Psoas muscle (tissue), 8 donors: ENCODE measurements around the gene ADAMTS6. TPM values are rescaled to one million over a fixed set of nuclear protein-coding genes. Genes with fewer than 3 reads are reported as not detected.

Source experiments
- ATAC-seq, 4 donors: fragments of 200-7000 bp; cut with Tn5 transposase; one replicate each; pipeline ENCODE4 v1.9.1; 2020; ENCODE audit warnings: moderate library complexity in 3 of 4, mild to moderate bottlenecking in 2 of 4
- DNase-seq, 2 donors: peaks; one replicate each; pipeline ENCODE4 v3.0.0-alpha.2; 2020
- H3K27ac ChIP-seq: fragments of 200-600 bp; one replicate; pipeline ENCODE4 v1.8.0; 2022
- H3K27me3 ChIP-seq, 3 donors: fragments of 200-600 bp in 1 of 3; one replicate each; pipeline versions ENCODE4 v1.6.1 to v1.8.0; 2013 to 2022; ENCODE audit warnings: low read length in 2 of 3, mild to moderate bottlenecking in 2 of 3, moderate library complexity in 1 of 3; ENCODE audit not compliant: insufficient read depth in 3 of 3
- H3K36me3 ChIP-seq, 2 donors: fragments of 200-600 bp in 1 of 2; one replicate each; pipeline versions ENCODE4 v1.6.1 to v1.8.0; 2013 to 2022; ENCODE audit warnings: low read depth in 1 of 2, mild to moderate bottlenecking in 1 of 2, moderate library complexity in 1 of 2; ENCODE audit not compliant: insufficient read depth in 1 of 2
- H3K4me1 ChIP-seq: fragments of 200-600 bp; one replicate; pipeline ENCODE4 v1.8.0; 2022
- H3K4me3 ChIP-seq: fragments of 200-600 bp; one replicate; pipeline ENCODE4 v1.8.0; 2022; ENCODE audit warnings: mild to moderate bottlenecking
- H3K9me3 ChIP-seq: fragments of 200-600 bp; one replicate; pipeline ENCODE4 v1.8.0; 2022
- CTCF ChIP-seq: fragments of 200-600 bp; IDR thresholded peaks from one replicate; pipeline ENCODE4 v1.8.0; 2022; ENCODE audit warnings: antibody characterized with exemption
- WGBS, 3 donors: extraction: QIAGEN DNeasy Blood & Tissue Kit; methylation state at CpG; one replicate each; pipeline versions ENCODE4 v1.1.6 to v1.1.7; 2013; 5-methylcytosine and 5-hydroxymethylcytosine counted together
- intact Hi-C, 2 donors: fragments of 100-400 bp; cut with DNase I; formaldehyde crosslinking; loops; one replicate each; pipeline versions ENCODE4 v1.11.0 to v1.14.2; 2022
- polyA plus RNA-seq, 3 donors: library from polyadenylated mRNA; stranded (reverse); fragments of 200-250 nt; gene quantifications; one replicate each; pipeline ENCODE4 v1.2.3, GENCODE V29; 2013
- total RNA-seq, 4 donors: library from RNA; stranded (reverse); fragmentation: NEBNext Ultra II Directional in 2 of 4; extraction: Animal tissue kit (Norgen Biotek cat#: 25700) in 2 of 4; gene quantifications; one replicate each; pipeline versions ENCODE4 v1.2.1 to v1.2.4, GENCODE V29; 2021 to 2023
- donor health status: healthy with polysubstance abuse.
- donor health status: DM: no; HTN: no; CAD: no; lungs with moderate emphysema.
- donor health status: Bipolar disorder and iron deficiency.
- donor health status: healthy.
- donor health status: DM: yes; HTN: yes; CAD: no.
- donor health status: DM: no; HTN: no; CAD: no.
- donor health status: DM: no; HTN: no; CAD: no.
- donor health status: DM: yes; HTN: yes; CAD: no.

Gene ADAMTS6
- total and polyA plus RNA-seq, 7 donors = 0.06 to 0.59 (median 0.24) TPM

- H3K27me3 ChIP-seq = no peaks in the 10 kb centered on the region
- DNase-seq (no peak), ATAC-seq (no peak)
- H3K36me3 ChIP-seq = no peaks in the 10 kb centered on the region
- no peak overlapping the region for H3K27ac ChIP-seq
- no peaks in the 10 kb centered on the region for H3K9me3 ChIP-seq
- no peaks in the 10 kb centered on the region for H3K4me1 ChIP-seq
- 69 to 87% (median 70%) methylated on average over 1 of the region's 1 CpG for WGBS, 3 donors
- TF ChIP-seq CTCF = no peak
- no peak overlapping the region for H3K4me3 ChIP-seq
- intact Hi-C loops = no loop called here
Measured at GRCh38 chr5:65192331-65192730, 289.4 kb downstream of the ADAMTS6 start.

- ATAC-seq (no peak), DNase-seq (no peak)
- Histone ChIP-seq H3K4me3 (no peak overlapping the region), H3K27me3 (no peaks in the 10 kb centered on the region), H3K9me3 (no peaks in the 10 kb centered on the region), H3K4me1 (no peaks in the 10 kb centered on the region), H3K36me3 (no peaks in the 10 kb centered on the region), H3K27ac (no peak overlapping the region)
- intact Hi-C loops = no loop called here
- no peak for TF ChIP-seq CTCF
Measured at GRCh38 chr5:65191554-65192135, 290.1 kb downstream of the ADAMTS6 start.

GRCh38 chr5:65190328-65191053, 291.2 kb downstream of the ADAMTS6 start:
- intact Hi-C loops = no loop called here
- Histone ChIP-seq H3K9me3 (no peaks in the 10 kb centered on the region), H3K36me3 (no peaks in the 10 kb centered on the region), H3K27me3 (no peaks in the 10 kb centered on the region), H3K4me3 (no peak overlapping the region), H3K4me1 (no peaks in the 10 kb centered on the region), H3K27ac (no peak overlapping the region)
- ATAC-seq = no peak
- TF ChIP-seq CTCF = no peak
- 66 to 77% (median 67%) methylated on average over 3 of the region's 3 CpGs for WGBS, 3 donors
- DNase-seq = no peak

GRCh38 chr5:65186646-65187227, 295.0 kb downstream of the ADAMTS6 start:
- no peak overlapping the region for H3K27ac ChIP-seq
- H3K36me3 ChIP-seq = no peaks in the 10 kb centered on the region
- no peaks in the 10 kb centered on the region for H3K4me1 ChIP-seq
- TF ChIP-seq CTCF = no peak
- no peak for ATAC-seq
- no peaks in the 10 kb centered on the region for H3K9me3 ChIP-seq
- intact Hi-C loops = no loop called here
- no peaks in the 10 kb centered on the region for H3K27me3 ChIP-seq
- DNase-seq = no peak
- no peak overlapping the region for H3K4me3 ChIP-seq
- 73 to 78% (median 74%) methylated on average over 2 of the region's 2 CpGs for WGBS, 3 donors
